Measurements from ENCODE around the gene C10orf105.

GRCh38 chr10:71745664-71746250 lies 26.2 kb upstream of the C10orf105 start:
- no peak for TF ChIP-seq EP300 (IDR thresholded peaks at IDR 0.05; ENCODE audit: borderline replicate concordance in 1 of 2, low read depth in 1 of 2, low read length in 1 of 2)
- no peak for TF ChIP-seq CTCF (IDR thresholded peaks at IDR 0.05)
- no peak for TF ChIP-seq NRF1 (IDR thresholded peaks at IDR 0.05; ENCODE audit: low read depth, low read length)
- no peak for TF ChIP-seq EZH2phosphoT487 (IDR thresholded peaks at IDR 0.05; ENCODE audit: borderline replicate concordance, low read depth)
- no peak for TF ChIP-seq TAF1 (IDR thresholded peaks at IDR 0.05; ENCODE audit: borderline replicate concordance, low read depth, low read length)
- TF ChIP-seq POLR2AphosphoS5 (IDR thresholded peaks at IDR 0.05; ENCODE audit: low read depth, low read length) = no peak
- no peak for TF ChIP-seq FOXM1 (IDR thresholded peaks at IDR 0.05; ENCODE audit: low read depth)
- TF ChIP-seq RAD21 (IDR thresholded peaks at IDR 0.05; ENCODE audit: low read length) = no peak
- no peak for TF ChIP-seq SMC3 (IDR thresholded peaks at IDR 0.05; ENCODE audit: low read depth, low read length)
